K562 (cell line): Measurements from ENCODE around the gene C1R. TPM values are rescaled to one million over a fixed set of nuclear protein-coding genes. Genes with fewer than 3 reads are reported as not detected.

Source experiments
- ATF7 ChIP-seq: fragments of 450-650 bp; IDR thresholded peaks from 2 replicates; pipeline ENCODE4 v1.7.1; 2014; ENCODE audit warnings: mild to moderate bottlenecking, moderate library complexity
- BRF1 ChIP-seq: IDR thresholded peaks from 3 replicates; pipeline ENCODE4 v1.6.1; 2011; ENCODE audit warnings: borderline replicate concordance, mild to moderate bottlenecking; ENCODE audit not compliant: insufficient read length; ENCODE audit errors: extremely low read depth
- CEBPB ChIP-seq: fragments of 450-650 bp; IDR thresholded peaks from 2 replicates; pipeline ENCODE4 v1.6.1; 2016; ENCODE audit warnings: missing genetic modification characterization, missing compliant biosample characterization
- GATA2 ChIP-seq: sonication (generic); formaldehyde crosslinking; IDR thresholded peaks from 2 replicates; pipeline ENCODE4 v1.4.0; 2020; ENCODE audit warnings: mild to moderate bottlenecking, missing genetic modification reagents
- PURB ChIP-seq: sonication (generic); formaldehyde crosslinking; IDR thresholded peaks from 2 replicates; pipeline ENCODE4 v1.9.0; 2021; ENCODE audit warnings: low read depth, mild to moderate bottlenecking, missing genetic modification reagents
- RBM34 ChIP-seq: fragments of 200-400 bp; formaldehyde crosslinking; IDR thresholded peaks from 2 replicates; pipeline ENCODE4 v1.6.1; 2018; ENCODE audit warnings: low read length, borderline replicate concordance; ENCODE audit not compliant: insufficient read depth
- RREB1 ChIP-seq: fragments of 250-450 bp; sonication (Bioruptor Pico); IDR thresholded peaks from 2 replicates; pipeline ENCODE4 v1.4.0; 2020
- SAFB2 ChIP-seq: fragments of 200-400 bp; formaldehyde crosslinking; IDR thresholded peaks from 2 replicates; pipeline ENCODE4 v1.6.1; 2018; ENCODE audit warnings: borderline replicate concordance, low read length, low read depth, moderate library complexity; ENCODE audit not compliant: severe bottlenecking
- SP2 ChIP-seq: IDR thresholded peaks from 2 replicates; pipeline ENCODE4 v1.6.1; 2011; ENCODE audit warnings: mild to moderate bottlenecking, low read depth, low read length, moderate library complexity; ENCODE audit not compliant: poor library complexity, severe bottlenecking; ENCODE audit errors: extremely low read depth
- SREBF1 ChIP-seq: fragments of 150-350 bp; IDR thresholded peaks from 2 replicates; pipeline ENCODE4 v1.6.1; 2014; ENCODE audit warnings: antibody characterized with exemption, low read depth, low read length, borderline replicate concordance
- SRF ChIP-seq, 2 experiments: fragments of 250-450, 450-650 bp in 1 of 2; sonication (Bioruptor Pico) in 1 of 2; sonication (generic) in 1 of 2; formaldehyde crosslinking; IDR thresholded peaks; 2 replicates each; pipeline versions ENCODE4 v1.5.0 to v1.5.1; 2020 to 2022; ENCODE audit warnings: mild to moderate bottlenecking in 1 of 2, missing genetic modification reagents in 1 of 2
- SRSF1 ChIP-seq: fragments of 200-400 bp; formaldehyde crosslinking; IDR thresholded peaks from 2 replicates; pipeline ENCODE4 v1.6.1; 2017; ENCODE audit warnings: mild to moderate bottlenecking, low read depth, low read length, moderate library complexity
- THAP7 ChIP-seq: fragments of 250-450 bp; sonication (Bioruptor Pico); IDR thresholded peaks from 2 replicates; pipeline ENCODE4 v1.5.0; 2021
- TRIM24 ChIP-seq, 2 experiments: fragments of 450-650 bp; IDR thresholded peaks; 2 replicates each; pipeline ENCODE4 v1.6.1; 2016
- ZNF134 ChIP-seq: fragments of 250-450 bp; sonication (Bioruptor Pico); conservative IDR thresholded peaks from 2 replicates; pipeline ENCODE4 v1.4.0; 2020
- ZNF217 ChIP-seq: sonication (generic); formaldehyde crosslinking; IDR thresholded peaks from 2 replicates; pipeline ENCODE4 v1.8.0; 2022; ENCODE audit warnings: mild to moderate bottlenecking, missing genetic modification reagents
- ZNF274 ChIP-seq: IDR thresholded peaks from 2 replicates; pipeline ENCODE4 v1.6.1; 2011; ENCODE audit warnings: low read depth, mild to moderate bottlenecking, low read length, moderate library complexity, borderline replicate concordance
- ZNF354B ChIP-seq: fragments of 250-450 bp; sonication (Bioruptor Pico); IDR thresholded peaks from 2 replicates; pipeline ENCODE4 v1.4.0; 2020
- polyA plus RNA-seq, 8 experiments: library from polyadenylated mRNA; depleted of rRNA in 4 of 8; stranded (reverse) in 5 of 8; unstranded in 3 of 8; fragments of >200 nt; fragmentation: Nextera tagmentation in 2 of 8; fragmentation: Illumina TruSeq in 1 of 8; extraction: Ambion mirVana in 2 of 8; extraction: Trizol in 1 of 8; gene quantifications; 2 replicates each; pipeline versions ENCODE4 v1.2.1 to v1.2.3, GENCODE V29; 2011 to 2014; ENCODE audit warnings: inconsistent platforms in 1 of 8, missing spikeins in 1 of 8
- total RNA-seq, 7 experiments: library from RNA; depleted of rRNA in 6 of 7; stranded (reverse); fragments of >200 nt in 6 of 7; fragmentation: Illumina TruSeq in 2 of 7; extraction: Trizol in 2 of 7; gene quantifications; 2 replicates each; pipeline versions ENCODE4 v1.2.1 to v1.2.3, GENCODE V29; 2011 to 2021; ENCODE audit warnings: low replicate concordance in 1 of 7
- TF ChIP-seq, protein P1 (sequence below): sonication (generic); formaldehyde crosslinking; IDR thresholded peaks from 2 replicates; pipeline ENCODE4 v1.8.0; 2022; ENCODE audit warnings: missing genetic modification reagents, mild to moderate bottlenecking, borderline replicate concordance

C1R gene
- total and polyA plus RNA-seq, 9 of the 15 experiments (the other 6 are each of a cell fraction or from before 2014, with no cell fraction given) = 0.07 to 1.0 (median 0.33) TPM; not detected in 1

DNA sequence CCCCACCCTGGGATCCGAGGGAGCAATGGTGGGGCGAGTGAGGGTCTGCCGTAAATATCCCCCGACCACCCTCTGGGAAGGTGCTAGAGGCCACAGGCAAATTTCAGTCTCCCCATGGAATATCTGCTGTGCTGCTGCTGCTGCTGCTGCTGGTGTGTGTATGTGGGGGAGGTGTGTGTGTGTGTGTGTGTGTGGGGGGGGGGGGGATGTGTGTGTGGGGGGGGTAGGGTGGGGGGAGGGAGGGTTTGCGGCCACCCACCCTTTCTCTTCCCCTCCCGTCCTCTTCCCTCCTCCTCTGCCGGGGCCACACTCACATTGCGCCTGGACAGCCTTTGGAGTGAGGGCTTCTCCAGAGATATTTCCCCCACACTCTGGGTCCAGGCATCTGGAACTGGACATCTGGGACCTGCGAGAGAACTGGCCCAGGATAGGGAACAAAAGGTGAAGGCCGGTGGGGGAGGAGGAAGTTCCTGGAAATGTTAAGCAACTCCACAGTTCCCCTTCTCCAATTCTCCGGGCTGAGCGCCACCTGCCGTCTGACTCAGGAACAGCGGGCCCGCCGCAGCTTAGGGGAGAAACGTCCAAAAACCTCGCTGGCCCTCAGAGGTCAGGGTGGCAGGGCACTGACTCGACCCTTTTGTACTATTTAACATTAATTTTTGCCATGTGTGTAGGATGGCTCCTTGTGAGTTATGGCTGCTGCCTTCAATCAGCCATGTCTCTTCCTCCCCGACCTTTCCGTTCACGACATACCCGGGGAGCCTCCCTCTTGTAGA is 16.7 kb upstream of the C1R start, which contains the start of gene C1RL (continued):
- TF ChIP-seq ATF7 = 0 out of 2 replicates have a peak, but pooled peaks have one; percentile 12
- no peak for TF ChIP-seq SRSF1
- TF ChIP-seq ZNF134 (CRISPR knock-in tag) = no peak
- no peak for TF ChIP-seq GATA2 (CRISPR knock-in tag)
- no peak for TF ChIP-seq ZNF217 (CRISPR knock-in tag)
- no peak for TF ChIP-seq ZNF274
- TF ChIP-seq RREB1 (CRISPR knock-in tag) = no peak
- TF ChIP-seq SRF (CRISPR knock-in tag; IDR thresholded peaks at IDR 0.05) = peak in 1 of 2 experiments; percentile 58; a peak in 1 of 4 replicates
- TF ChIP-seq SAFB2 = no peak
- TF ChIP-seq TRIM24 (IDR thresholded peaks at IDR 0.05) = peak; percentile 25 to 39; a peak in 1 of 4 replicates
- TF ChIP-seq CEBPB (tag) = peak; percentile 99
- TF ChIP-seq RBM34 = no peak
- TF ChIP-seq PURB (CRISPR knock-in tag) = no peak
- no peak for TF ChIP-seq SREBF1
- no peak for TF ChIP-seq SP2
- no peak for TF ChIP-seq ZNF354B (CRISPR knock-in tag)
- TF ChIP-seq, protein P1, sequence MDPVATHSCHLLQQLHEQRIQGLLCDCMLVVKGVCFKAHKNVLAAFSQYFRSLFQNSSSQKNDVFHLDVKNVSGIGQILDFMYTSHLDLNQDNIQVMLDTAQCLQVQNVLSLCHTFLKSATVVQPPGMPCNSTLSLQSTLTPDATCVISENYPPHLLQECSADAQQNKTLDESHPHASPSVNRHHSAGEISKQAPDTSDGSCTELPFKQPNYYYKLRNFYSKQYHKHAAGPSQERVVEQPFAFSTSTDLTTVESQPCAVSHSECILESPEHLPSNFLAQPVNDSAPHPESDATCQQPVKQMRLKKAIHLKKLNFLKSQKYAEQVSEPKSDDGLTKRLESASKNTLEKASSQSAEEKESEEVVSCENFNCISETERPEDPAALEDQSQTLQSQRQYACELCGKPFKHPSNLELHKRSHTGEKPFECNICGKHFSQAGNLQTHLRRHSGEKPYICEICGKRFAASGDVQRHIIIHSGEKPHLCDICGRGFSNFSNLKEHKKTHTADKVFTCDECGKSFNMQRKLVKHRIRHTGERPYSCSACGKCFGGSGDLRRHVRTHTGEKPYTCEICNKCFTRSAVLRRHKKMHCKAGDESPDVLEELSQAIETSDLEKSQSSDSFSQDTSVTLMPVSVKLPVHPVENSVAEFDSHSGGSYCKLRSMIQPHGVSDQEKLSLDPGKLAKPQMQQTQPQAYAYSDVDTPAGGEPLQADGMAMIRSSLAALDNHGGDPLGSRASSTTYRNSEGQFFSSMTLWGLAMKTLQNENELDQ (CRISPR knock-in tag) = no peak
- TF ChIP-seq BRF1 = no peak
- TF ChIP-seq THAP7 = no peak
